HEK293T (cell line): ENCODE data around the gene AVPR2.

Experiments used
- ARNT ChIP-seq: fragments of 450-650 bp; IDR thresholded peaks from 2 replicates; pipeline ENCODE4 v1.6.1; 2017; ENCODE audit warnings: mild to moderate bottlenecking
- BHLHE40 ChIP-seq: fragments of 450-650 bp; IDR thresholded peaks from 2 replicates; pipeline ENCODE4 v1.6.1; 2016; ENCODE audit warnings: mild to moderate bottlenecking, moderate library complexity, borderline replicate concordance
- CTBP1 ChIP-seq: fragments of 450-650 bp; IDR thresholded peaks from 2 replicates; pipeline ENCODE4 v1.6.1; 2016; ENCODE audit warnings: borderline replicate concordance
- FOXA1 ChIP-seq: fragments of 450-650 bp; IDR thresholded peaks from 2 replicates; pipeline ENCODE4 v1.6.1; 2016; ENCODE audit warnings: mild to moderate bottlenecking
- FOXK2 ChIP-seq: fragments of 450-650 bp; IDR thresholded peaks from 2 replicates; pipeline ENCODE4 v1.6.1; 2016; ENCODE audit warnings: mild to moderate bottlenecking
- FOXM1 ChIP-seq: fragments of 450-650 bp; IDR thresholded peaks from 2 replicates; pipeline ENCODE4 v1.6.1; 2017; ENCODE audit warnings: mild to moderate bottlenecking, borderline replicate concordance
- HDGF ChIP-seq: fragments of 450-650 bp; IDR thresholded peaks from 2 replicates; pipeline ENCODE4 v1.6.1; 2017; ENCODE audit warnings: antibody characterized with exemption, borderline replicate concordance
- LEF1 ChIP-seq: fragments of 450-650 bp; IDR thresholded peaks from 2 replicates; pipeline ENCODE4 v1.6.1; 2017; ENCODE audit warnings: mild to moderate bottlenecking, borderline replicate concordance
- NFRKB ChIP-seq: fragments of 450-650 bp; IDR thresholded peaks from 2 replicates; pipeline ENCODE4 v1.6.1; 2016; ENCODE audit warnings: mild to moderate bottlenecking, moderate library complexity
- SP1 ChIP-seq: fragments of 450-650 bp; IDR thresholded peaks from 2 replicates; pipeline ENCODE4 v1.6.1; 2017
- SUZ12 ChIP-seq: fragments of 450-650 bp; IDR thresholded peaks from 2 replicates; pipeline ENCODE4 v1.6.1; 2016; ENCODE audit warnings: mild to moderate bottlenecking
- TARDBP ChIP-seq: fragments of 450-650 bp; IDR thresholded peaks from 2 replicates; pipeline ENCODE4 v1.6.1; 2016
- ZNF384 ChIP-seq: fragments of 450-650 bp; IDR thresholded peaks from 2 replicates; pipeline ENCODE4 v1.6.1; 2016

- TF ChIP-seq SP1 (no peak), ZNF384 (no peak), SUZ12 (no peak), ARNT (no peak), BHLHE40 (no peak), NFRKB (no peak), TARDBP (no peak), FOXM1 (no peak), FOXA1 (no peak), FOXK2 (no peak), CTBP1 (no peak), HDGF (no peak), LEF1 (no peak)
These were observed 19.8 kb downstream of the AVPR2 start for GRCh38 chrX:153924149-153924861.
